Esophagus muscularis mucosa (tissue), 4 donors: ENCODE measurements around the gene CFAP73.

ENCODE experiments used
- EP300 ChIP-seq: sonication (generic); formaldehyde crosslinking; IDR thresholded peaks from one replicate; pipeline ENCODE4 v1.6.1; 2017; ENCODE audit warnings: antibody characterized with exemption
- POLR2A ChIP-seq: fragments of 450-650 bp; IDR thresholded peaks from one replicate; pipeline ENCODE4 v1.6.1; 2017; ENCODE audit warnings: antibody characterized with exemption, moderate library complexity, mild to moderate bottlenecking, low read depth
- POLR2AphosphoS5 ChIP-seq, 2 donors: sonication (generic); formaldehyde crosslinking; IDR thresholded peaks; one replicate each; pipeline ENCODE4 v1.6.1; 2017; ENCODE audit warnings: antibody characterized with exemption in 2 of 2
- TF ChIP-seq, protein P1 (sequence below), 3 experiments: fragments of 200-600 bp in 2 of 3; fragments of 450-650 bp in 1 of 3; sonication (generic) in 2 of 3; IDR thresholded peaks; one replicate each; pipeline ENCODE4 v1.5.1; 2017 to 2019; ENCODE audit warnings: antibody characterized with exemption in 3 of 3, mild to moderate bottlenecking in 2 of 3, moderate library complexity in 1 of 3

DNA sequence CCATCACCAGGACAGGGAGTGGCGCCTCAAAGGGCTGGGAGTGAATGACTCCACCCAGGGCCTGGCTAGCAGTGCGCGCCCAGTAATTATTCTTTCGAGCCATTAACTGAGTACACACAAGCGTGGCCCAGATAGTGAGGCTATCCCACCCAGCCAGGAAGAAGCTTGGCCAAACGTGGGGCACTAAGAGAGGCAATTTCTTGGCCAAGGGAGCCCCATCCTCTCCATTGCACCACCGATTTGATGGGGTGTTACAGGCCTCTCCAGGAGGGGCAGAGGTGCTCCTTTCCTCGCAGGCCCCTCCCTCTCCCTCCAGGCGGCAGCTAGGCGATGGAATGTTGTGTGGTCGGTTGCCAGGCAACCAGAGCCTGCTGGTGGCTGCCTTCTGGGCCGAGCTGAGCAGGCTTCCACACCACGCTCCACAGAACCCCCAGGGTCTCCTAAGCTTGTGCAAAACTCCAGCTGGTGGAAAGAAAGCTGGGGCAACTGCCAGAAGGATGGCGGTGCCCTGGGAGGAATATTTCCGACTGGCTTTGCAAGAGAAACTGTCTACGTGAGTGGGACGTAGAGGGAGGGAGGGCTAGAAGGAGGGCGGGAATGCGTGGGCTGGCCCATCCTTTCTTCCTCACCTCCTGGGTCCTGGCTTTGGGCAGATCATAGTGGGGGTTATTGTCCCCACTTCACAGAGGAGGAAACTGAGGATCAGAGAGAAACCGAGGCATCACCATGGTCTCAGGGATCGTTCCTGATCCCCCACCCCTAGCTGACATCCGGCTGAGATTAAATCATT, at the start of gene CFAP73:
- TF ChIP-seq, protein P1, sequence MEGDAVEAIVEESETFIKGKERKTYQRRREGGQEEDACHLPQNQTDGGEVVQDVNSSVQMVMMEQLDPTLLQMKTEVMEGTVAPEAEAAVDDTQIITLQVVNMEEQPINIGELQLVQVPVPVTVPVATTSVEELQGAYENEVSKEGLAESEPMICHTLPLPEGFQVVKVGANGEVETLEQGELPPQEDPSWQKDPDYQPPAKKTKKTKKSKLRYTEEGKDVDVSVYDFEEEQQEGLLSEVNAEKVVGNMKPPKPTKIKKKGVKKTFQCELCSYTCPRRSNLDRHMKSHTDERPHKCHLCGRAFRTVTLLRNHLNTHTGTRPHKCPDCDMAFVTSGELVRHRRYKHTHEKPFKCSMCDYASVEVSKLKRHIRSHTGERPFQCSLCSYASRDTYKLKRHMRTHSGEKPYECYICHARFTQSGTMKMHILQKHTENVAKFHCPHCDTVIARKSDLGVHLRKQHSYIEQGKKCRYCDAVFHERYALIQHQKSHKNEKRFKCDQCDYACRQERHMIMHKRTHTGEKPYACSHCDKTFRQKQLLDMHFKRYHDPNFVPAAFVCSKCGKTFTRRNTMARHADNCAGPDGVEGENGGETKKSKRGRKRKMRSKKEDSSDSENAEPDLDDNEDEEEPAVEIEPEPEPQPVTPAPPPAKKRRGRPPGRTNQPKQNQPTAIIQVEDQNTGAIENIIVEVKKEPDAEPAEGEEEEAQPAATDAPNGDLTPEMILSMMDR (IDR thresholded peaks at IDR 0.05), result no peak
- no peak for TF ChIP-seq POLR2A
- no peak for TF ChIP-seq POLR2AphosphoS5 (IDR thresholded peaks at IDR 0.05)
- TF ChIP-seq EP300, result no peak
